HG03039 (cell line): ENCODE measurements around the gene PIK3CD.
"Not testable (repeated sequence)": the region's sequence is repeated elsewhere in the genome, so short reads cannot be mapped to it uniquely, and the experiment has no call there.

Experiments used
- ATAC-seq: cut with Tn5 transposase; IDR thresholded peaks from one replicate; pipeline ENCODE4 v1.9.1; 2021; ENCODE audit warnings: mild to moderate bottlenecking, moderate library complexity; ENCODE audit not compliant: unreplicated experiment

The PIK3CD gene

GRCh38 chr1:9731561-9731960 is 80.0 kb downstream of the PIK3CD start:
- ATAC-seq = no peak

DNA sequence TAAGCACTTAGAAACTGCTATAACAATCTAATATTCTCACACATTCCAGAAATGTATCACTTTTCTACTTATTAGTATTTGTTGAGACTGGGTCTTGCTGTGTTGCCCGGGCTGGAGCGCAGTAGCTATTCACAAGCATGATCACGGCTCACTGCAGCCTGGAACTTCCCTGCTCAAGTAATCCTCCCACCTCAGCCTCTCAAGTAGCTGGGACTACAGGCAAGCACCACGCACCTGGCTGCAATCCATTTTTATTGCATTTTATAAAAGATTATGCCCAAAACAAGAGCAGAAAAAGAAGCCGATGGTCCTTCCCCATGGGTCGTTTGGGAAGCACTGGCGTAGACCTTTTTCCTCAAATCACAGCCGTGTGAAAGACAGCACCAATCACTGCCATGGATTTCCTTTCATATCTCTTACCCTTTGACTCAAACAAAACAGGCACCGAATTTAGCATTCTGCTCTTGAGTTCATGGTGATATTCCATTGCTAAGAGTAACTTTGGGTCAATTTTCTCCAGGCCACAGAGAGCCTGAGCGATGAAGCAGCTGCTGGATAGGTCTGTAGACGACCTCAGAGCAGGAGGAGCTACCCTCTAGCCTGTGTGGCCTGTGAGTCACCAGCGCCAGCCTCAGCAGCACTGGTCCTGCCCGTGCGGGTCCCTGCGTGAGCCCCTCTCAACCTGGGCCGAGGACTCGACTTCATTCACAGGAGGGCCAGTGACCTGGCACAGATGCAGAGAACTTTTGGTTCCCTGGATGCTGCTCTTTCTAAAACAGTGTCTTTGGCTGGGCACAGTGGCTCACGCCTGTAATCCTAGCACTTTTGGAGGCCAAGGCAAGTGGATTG is 80.8 kb downstream of the PIK3CD start:
- no peak for ATAC-seq

DNA sequence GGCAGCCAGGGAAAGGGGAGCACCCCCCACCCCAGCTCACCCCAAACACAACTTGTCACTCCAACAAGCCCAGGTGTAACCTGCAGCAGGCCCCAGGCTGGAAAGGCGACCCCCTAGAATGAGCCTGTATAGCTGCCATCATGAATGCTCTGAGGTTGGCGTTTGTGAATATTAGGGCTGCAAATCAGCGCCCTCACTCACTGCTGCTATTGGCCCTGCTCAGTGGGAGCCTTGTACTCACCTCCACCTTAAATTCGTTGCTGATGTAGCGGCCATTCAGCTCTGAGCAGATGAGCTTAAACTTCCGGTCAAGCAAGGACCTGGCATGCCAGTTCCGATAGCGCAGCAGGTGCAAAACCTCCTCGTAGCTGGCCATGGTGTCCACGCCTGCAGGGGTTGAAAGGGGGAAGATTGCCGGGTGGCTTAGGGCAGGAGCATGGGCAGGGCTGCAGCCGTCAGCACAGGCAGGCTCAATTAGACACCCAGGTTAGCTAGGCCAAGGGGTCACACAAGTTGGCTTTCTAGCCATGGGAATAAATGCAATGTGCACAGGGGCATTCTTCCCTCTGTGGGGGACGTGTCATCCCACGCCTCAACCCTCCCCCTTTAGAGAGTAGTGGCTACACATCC is 81.7 kb downstream of the PIK3CD start:
- ATAC-seq = no peak

DNA sequence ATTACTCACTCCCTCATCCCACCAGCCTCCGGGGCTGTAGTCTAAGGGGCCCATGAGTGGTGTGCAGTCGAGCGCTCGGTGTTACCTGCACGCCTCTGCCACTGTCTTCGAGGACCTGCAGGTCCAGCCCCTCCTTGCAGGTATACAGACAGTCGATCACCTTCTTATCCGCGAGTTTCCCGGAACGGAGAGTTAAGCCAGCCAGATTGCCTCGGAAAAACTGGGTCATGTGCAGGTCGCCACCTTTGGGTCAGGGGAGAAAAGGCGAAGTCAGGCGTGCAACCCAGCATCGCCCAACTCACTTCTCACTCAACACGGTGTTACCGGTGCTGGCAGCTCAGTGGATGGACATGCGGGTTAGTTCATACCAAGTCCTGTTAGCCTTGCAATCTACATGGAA is 84.3 kb downstream of the PIK3CD start:
- ATAC-seq = no peak

DNA sequence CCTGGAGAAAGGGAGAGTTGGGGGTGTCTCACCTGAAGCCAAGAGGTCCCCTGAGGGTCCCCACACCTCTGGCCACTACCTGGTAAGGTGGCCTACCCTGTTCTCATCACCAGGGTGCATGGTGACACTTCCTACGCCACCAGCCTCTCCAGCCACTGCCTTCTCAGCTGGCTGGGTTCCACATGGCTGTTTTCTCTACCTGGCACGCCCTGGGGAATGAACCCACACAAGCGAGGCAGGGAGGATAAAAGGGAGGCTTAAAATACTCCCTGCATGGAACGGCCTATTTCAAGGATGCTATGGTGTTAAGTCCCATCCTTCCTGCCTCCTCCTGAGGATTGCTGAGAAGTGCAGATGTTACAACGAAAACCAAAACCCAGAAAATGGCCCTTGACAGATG is 84.7 kb downstream of the PIK3CD start:
- ATAC-seq = no peak

DNA sequence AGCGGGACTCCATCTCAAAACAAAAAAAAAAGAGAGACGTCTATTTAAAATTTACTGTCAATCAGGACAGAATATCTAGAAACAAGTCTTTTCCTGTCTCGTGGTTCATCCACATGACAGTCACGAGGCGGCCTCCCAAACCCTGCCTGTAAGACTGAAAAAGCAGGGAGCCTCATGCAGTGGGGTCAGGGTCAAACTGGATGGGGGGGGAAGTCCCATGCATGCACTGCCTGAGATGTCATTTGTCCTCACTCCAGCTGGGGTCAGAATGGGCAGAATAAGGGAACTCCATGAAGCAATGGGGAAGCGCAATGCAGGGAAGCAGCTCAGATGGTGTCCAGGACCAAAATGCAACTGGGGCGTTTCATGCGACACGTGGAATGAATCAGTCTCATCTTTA is 85.5 kb downstream of the PIK3CD start:
- ATAC-seq = no peak

DNA sequence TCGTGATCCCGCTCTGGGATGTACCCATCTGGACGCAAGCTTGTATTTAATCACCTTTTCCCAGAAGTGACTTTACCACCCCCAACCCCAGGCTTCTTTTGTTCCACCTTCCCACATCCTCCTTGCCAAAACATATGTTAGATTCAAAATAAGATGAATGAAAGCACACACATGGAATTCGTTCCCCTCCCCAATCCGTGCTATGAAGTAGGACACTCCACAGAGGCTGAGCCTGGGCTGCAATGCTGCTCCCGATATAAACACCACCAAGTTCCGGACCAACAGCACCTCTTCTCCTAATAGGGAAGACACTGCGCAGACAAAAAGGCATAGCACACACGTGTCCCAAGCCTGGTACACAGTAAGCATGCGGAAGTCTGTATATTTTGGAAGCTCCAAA is 86.1 kb downstream of the PIK3CD start:
- no peak for ATAC-seq

- ATAC-seq = no peak
These were observed 92.7 kb downstream of the PIK3CD start for GRCh38 chr1:9744106-9744799.

DNA sequence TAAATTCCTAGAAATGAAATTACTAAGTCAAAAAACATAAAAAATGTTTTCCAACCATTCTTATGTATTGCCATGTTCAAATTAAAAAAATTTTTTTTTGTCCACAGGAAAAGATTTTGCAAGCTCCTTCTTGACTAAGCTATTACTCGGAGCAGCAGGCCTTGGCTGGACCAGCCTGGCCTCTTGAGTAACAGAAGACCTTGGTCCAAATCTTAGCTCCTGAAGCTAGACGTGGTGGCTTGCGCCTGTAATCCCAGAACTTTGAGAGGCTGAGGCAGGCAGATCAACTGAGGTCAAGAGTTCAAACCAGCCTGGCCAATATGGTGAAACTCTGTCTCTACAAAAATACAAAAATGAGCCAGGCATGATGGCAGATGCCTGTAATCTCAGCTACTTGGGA is 94.7 kb downstream of the PIK3CD start:
- ATAC-seq = no peak

- ATAC-seq = no peak
These were observed 95.1 kb downstream of the PIK3CD start for GRCh38 chr1:9746651-9747050.

DNA sequence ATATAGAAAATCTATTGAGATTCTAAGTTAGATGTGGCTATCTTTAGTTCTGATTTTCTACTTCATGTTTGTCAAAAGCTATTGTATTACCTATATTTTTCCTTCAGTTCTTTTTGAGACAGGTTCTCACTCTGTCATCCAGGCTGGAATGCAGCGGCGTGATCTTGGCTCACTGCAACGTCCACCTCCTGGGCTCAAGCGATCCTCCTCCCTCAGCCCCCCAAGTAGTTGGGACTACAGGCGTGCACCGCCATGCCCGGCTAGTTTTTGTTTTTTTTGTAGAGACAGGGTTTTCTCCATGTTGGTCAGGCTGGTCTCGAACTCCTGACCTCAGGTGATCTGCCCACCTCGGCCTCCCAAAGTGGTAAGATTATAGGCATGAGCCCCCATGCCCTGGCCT is 96.9 kb downstream of the PIK3CD start:
- not testable (repeated sequence) for ATAC-seq

DNA sequence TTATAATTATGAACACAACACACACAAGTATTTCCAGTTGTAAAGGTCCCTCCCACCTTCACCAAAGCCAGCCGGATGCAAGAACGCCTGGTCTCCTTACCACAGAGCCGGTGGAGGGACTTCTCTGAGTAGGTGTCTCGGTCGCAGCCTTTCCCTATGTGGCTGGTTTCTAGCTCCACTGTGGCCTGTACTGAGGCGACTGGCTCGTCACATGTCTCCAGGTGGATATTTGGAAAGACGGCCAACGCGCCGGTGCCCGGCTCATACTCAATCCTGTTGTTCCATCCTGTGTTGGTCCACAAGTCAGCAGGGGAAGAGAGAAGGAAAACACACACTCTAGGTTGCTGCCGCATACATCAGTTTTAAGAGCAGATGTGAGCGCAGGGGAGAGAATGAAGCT is 97.8 kb downstream of the PIK3CD start:
- ATAC-seq = no peak

- ATAC-seq = no peak
These were observed 100.4 kb downstream of the PIK3CD start for GRCh38 chr1:9751971-9752370.

DNA sequence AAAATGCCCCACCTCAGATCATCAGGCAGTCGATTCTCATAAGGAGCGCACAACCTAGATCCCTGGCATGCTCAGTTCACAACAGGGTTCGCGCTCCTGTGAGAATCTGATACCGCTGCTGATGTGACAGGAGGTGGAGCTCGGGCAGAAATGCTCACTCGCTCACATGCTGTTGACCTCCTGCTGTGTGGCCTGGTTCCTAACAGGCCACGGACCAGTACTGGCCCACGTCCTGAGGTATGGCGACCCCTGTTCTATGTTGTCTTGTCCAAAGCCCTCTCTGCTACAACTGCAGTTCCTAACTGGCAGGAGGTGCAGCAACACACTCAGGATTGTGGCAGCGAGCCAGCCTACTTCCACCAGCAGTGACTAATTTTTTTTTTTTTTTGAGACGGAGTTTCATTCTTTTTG is 101.6 kb downstream of the PIK3CD start:
- ATAC-seq = no peak

DNA sequence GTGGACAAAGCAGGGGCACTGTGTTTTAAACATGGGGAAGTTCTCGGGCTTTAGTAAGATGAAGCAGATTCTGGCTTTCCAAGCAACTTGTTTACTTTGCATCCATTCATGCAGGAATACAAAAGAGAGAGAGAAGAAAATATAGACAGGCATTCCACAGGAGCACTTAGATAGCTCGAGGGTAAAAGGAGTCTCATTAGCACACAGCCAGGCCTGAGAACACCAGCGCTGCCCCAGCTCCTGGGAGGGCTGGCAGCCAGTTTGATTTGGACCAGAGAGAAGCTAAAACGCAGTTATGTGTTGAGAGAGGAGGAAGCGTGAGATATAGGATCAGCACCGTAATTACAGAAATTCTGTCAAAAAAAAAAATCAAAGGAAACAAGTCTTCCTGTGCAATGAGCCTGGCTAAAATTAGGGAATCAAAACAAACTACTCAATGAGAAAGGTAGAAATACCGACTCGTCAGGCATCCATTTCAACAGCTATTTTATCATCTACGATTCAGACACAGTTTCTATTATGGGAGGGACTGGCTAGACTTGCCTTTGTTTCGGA is 104.0 kb downstream of the PIK3CD start:
- ATAC-seq = no peak

DNA sequence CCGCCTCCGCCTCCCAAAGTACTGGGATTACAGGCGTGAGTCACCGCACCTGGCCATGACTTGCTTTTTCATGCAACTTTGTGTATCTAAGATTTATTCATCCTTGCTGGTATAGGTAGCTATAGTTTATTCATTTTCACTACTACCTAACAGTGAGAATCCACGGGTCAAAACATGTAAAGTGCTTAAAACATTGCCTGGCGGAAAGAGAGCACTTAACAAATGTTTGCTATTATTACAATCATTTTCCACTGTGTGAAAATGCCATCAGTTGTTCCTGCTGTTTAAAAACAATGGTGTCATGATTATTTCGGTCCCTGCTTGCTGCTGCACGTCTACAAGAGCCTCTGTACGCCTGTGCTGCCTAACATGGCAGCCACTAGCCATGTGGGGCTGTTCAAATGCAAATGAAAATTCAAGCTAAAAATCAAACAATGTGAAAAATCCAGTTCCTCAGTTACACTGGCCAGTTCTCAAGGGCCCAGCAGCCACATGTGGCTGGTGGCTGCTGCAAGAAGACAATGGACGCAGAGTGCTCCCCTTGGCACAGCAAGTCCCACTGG is 107.1 kb downstream of the PIK3CD start:
- ATAC-seq = no peak

GRCh38 chr1:9759939-9760338 is 108.4 kb downstream of the PIK3CD start:
- ATAC-seq = no peak

DNA sequence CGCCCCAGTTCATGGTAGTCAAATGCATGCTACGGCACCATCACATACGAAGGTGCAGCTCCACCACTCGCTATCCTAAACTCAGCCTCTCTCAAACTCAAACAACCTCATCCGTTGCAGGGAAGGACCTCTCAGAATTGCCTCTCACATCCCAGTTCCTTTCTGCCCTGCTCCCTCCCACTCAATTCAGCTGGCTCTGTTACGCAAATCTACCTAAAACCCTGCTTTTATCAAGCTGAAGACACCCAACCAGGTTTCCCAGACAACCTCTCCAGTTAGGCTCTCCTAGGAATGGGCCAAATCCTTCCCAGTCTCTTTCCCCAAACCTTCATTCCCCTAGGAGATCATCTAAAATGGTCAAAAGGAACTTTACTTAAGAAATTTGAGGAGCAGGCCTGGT is 109.3 kb downstream of the PIK3CD start:
- no peak for ATAC-seq

- ATAC-seq = no peak
These were observed 110.3 kb downstream of the PIK3CD start for GRCh38 chr1:9761855-9762254.

DNA sequence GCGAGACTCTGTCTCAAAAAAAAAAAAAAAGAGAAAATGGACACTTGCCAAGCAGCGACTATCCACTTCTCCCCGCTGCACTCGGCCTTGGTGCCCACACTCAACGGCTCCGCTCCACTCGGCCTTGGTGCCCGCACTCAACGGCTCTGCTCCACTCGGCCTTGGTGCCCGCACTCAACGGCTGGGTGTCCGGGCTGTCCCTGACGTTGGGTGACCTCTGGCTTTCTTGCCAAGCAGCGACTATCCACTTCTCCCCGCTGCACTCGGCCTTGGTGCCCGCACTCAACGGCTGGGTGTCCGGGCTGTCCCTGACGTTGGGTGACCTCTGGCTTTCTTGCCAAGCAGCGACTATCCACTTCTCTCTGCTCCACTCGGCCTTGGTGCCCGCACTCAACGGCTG is 110.9 kb downstream of the PIK3CD start:
- not testable (repeated sequence) for ATAC-seq

GRCh38 chr1:9763914-9764313 is 112.4 kb downstream of the PIK3CD start:
- no peak for ATAC-seq
